Right lobe of liver (tissue), 6 donors: ENCODE measurements around the gene CYTH4. TPM values are rescaled to one million over a fixed set of nuclear protein-coding genes. Genes with fewer than 3 reads are reported as not detected.
A peak's percentile ranks its signal among the peaks of the same experiment; 100 is the strongest.

Source experiments
- ATAC-seq, 4 donors: fragments of 200-7000 bp; cut with Tn5 transposase; one replicate each; pipeline ENCODE4 v1.9.1; 2020; ENCODE audit warnings: mild to moderate bottlenecking in 4 of 4, moderate library complexity in 4 of 4
- DNase-seq, 3 donors: peaks; one replicate each; pipeline ENCODE4 v3.0.0-alpha.2; 2020
- H3K27ac ChIP-seq, 3 donors: fragments of 200-600 bp; one replicate each; pipeline ENCODE4 v1.8.0; 2022
- H3K27me3 ChIP-seq, 2 donors: fragments of 200-600 bp; one replicate each; pipeline ENCODE4 v1.8.0; 2022
- H3K36me3 ChIP-seq, 4 donors: fragments of 200-600 bp; sonication (generic) in 1 of 4; one replicate each; pipeline versions ENCODE4 v1.5.1 to v1.8.0; 2017 to 2022; ENCODE audit warnings: control low read depth in 1 of 4
- H3K4me1 ChIP-seq, 4 donors: fragments of 200-600 bp; sonication (generic) in 1 of 4; one replicate each; pipeline versions ENCODE4 v1.5.1 to v1.8.0; 2017 to 2022; ENCODE audit warnings: control low read depth in 1 of 4
- H3K4me3 ChIP-seq, 3 donors: fragments of 200-600 bp; one replicate each; pipeline ENCODE4 v1.8.0; 2022
- H3K9me3 ChIP-seq, 4 donors: fragments of 200-600 bp; sonication (generic) in 1 of 4; one replicate each; pipeline versions ENCODE4 v1.5.1 to v1.8.0; 2017 to 2022; ENCODE audit warnings: control low read depth in 1 of 4
- POLR2A ChIP-seq: fragments of 450-650 bp; IDR thresholded peaks from one replicate; pipeline ENCODE4 v1.6.1; 2017; ENCODE audit warnings: antibody characterized with exemption, mild to moderate bottlenecking
- WGBS: methylation state at CpG from one replicate; pipeline ENCODE4 v1.1.6; 2018; ENCODE audit warnings: low coverage, low lambda C conversion rate; ENCODE audit not compliant: insufficient coverage; ENCODE audit errors: missing lambda C conversion rate; 5-methylcytosine and 5-hydroxymethylcytosine counted together
- intact Hi-C, 2 donors: fragments of 100-400 bp; cut with DNase I; formaldehyde crosslinking; loops; one replicate each; pipeline versions ENCODE4 v1.11.2 to v1.14.1; 2022
- total RNA-seq, 6 experiments: library from RNA; depleted of rRNA in 2 of 6; stranded (reverse); fragments of >200 nt in 2 of 6; fragmentation: NEBNext Ultra II Directional in 3 of 6; extraction: Animal tissue kit (Norgen Biotek cat#: 25700) in 3 of 6; gene quantifications; one replicate each; pipeline versions ENCODE4 v1.1.0 to v1.2.4, GENCODE V29; 2016 to 2023
- TF ChIP-seq, protein P1 (sequence below), 4 donors: fragments of 200-600 bp in 3 of 4; fragments of 450-650 bp in 1 of 4; IDR thresholded peaks; one replicate each; pipeline versions ENCODE4 v1.5.1 to v1.8.0; 2016 to 2022; ENCODE audit warnings: antibody characterized with exemption in 4 of 4, mild to moderate bottlenecking in 2 of 4
- donor health status: DM: no; HTN: yes; CAD: no.
- donor health status: DM: no; HTN: no; CAD: no.
- donor health status: DM: no; HTN: no; CAD: no.
- donor health status: DM: no; HTN: yes; CAD: no.
- donor health status: DM: no; HTN: yes; CAD: no.

Gene CYTH4
- total RNA-seq, 6 experiments from 2014 or later, result 2.9 to 12.8 (median 4.0) TPM

DNA sequence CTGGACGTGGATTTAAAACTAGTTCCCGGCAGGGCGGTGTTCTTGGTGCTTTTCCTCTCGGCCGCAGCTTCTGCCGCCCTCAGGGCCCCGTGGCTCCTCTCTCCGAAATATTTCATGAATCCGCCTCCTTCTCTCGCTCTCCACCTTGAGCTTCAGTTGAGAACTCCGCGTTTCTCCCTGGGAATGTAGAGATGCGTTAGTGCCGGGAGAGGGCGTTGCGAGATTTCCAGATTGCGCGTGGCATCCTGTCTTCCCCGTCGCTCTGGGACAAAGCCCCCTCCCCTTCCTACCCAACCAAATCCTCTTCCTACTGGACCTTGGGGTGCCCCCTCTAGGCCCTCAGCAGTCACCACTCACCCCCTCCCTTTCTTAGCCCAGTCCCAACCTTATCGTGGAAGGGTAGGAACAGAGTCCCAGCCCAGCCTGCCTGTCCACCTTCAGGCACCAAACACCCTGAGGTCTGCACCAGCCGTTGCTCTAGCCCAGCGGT, 22.7 kb upstream of the CYTH4 start:
- no peaks in the 10 kb centered on the region for H3K9me3 ChIP-seq
- 11% methylated on average over 13 of the region's 23 CpGs for WGBS
- no peak overlapping the region for H3K4me3 ChIP-seq
- DNase-seq, result peak in 2 of 3 donors; percentile 21 to 56
- ATAC-seq, result peak; percentile 6 to 56 (median 45)
- intact Hi-C loops, result no loop called here
- no peaks in the 10 kb centered on the region for H3K36me3 ChIP-seq
- no peaks in the 10 kb centered on the region for H3K27me3 ChIP-seq
- H3K4me1 ChIP-seq, result no peaks in the 10 kb centered on the region
- TF ChIP-seq, protein P1, sequence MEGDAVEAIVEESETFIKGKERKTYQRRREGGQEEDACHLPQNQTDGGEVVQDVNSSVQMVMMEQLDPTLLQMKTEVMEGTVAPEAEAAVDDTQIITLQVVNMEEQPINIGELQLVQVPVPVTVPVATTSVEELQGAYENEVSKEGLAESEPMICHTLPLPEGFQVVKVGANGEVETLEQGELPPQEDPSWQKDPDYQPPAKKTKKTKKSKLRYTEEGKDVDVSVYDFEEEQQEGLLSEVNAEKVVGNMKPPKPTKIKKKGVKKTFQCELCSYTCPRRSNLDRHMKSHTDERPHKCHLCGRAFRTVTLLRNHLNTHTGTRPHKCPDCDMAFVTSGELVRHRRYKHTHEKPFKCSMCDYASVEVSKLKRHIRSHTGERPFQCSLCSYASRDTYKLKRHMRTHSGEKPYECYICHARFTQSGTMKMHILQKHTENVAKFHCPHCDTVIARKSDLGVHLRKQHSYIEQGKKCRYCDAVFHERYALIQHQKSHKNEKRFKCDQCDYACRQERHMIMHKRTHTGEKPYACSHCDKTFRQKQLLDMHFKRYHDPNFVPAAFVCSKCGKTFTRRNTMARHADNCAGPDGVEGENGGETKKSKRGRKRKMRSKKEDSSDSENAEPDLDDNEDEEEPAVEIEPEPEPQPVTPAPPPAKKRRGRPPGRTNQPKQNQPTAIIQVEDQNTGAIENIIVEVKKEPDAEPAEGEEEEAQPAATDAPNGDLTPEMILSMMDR (IDR thresholded peaks at IDR 0.05), result peak in 3 of 4 donors; percentile 25 to 38 (median 36)
- TF ChIP-seq POLR2A, result no peak
- no peak overlapping the region for H3K27ac ChIP-seq

DNA sequence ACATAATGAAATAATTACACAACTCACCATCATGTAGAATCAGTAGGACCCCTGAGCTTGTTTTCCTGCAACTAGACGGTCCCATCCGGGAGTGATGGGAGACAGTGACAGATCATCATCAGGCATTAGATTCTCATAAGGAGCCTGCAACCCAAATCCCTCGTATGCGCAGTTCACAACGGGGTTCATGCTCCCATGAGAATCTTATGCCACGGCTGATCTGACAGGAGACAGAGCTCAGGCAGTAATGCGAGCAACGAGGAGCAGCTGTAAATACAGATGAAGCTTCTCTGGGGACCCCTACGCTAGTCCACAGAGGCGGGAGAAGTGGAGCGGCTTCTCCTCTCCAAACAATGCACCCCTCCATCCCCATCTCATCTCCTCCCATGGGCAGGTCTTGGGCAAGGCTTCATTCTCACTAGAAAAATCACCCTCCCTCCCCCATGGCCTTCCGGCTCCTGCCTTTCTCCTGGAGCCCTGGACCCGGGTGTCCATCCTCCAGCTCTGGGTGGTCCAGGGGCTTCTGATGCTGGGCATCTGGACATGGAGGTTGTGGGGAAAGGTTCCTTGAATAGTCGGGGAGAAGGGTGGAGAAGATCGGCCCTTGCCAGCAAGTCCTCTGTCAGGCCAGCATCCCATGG, 22.0 kb upstream of the CYTH4 start:
- intact Hi-C loops, result no loop called here
- WGBS, result 41% methylated on average over 9 of the region's 15 CpGs
- DNase-seq (peak in 2 of 3 donors; percentile 12 to 19), ATAC-seq (no peak)
- Histone ChIP-seq H3K27ac (no peak overlapping the region), H3K9me3 (no peaks in the 10 kb centered on the region), H3K4me3 (no peak overlapping the region), H3K27me3 (no peaks in the 10 kb centered on the region), H3K36me3 (no peaks in the 10 kb centered on the region), H3K4me1 (no peaks in the 10 kb centered on the region)
- TF ChIP-seq POLR2A, result no peak
- TF ChIP-seq, protein P1 (IDR thresholded peaks at IDR 0.05), result no peak

DNA sequence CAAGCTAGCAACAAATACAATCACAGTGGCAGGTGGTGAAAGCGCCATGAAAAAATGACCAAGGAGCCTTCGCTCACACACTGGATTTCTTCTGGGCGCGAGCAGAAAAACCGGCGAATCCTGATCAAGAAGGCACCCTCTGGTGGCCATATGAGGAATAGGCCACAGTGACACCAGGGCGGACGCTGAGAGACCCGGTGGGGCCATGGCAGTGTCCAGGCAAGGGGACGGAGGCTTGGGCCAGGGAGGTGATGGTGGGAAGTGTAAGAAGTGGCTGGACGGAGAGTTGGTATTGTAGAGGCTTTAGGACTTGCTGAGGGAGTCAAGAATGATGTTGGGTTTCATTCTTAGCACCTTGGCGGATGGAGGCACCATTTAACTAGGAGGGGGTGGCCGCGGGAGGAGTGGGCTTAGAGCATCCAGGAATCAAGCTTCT, 21.4 kb upstream of the CYTH4 start:
- intact Hi-C loops, result no loop called here
- no peaks in the 10 kb centered on the region for H3K4me1 ChIP-seq
- WGBS, result 19% methylated on average over 14 of the region's 14 CpGs
- H3K4me3 ChIP-seq, result no peak overlapping the region
- no peaks in the 10 kb centered on the region for H3K9me3 ChIP-seq
- DNase-seq, result peak in 2 of 3 donors; percentile 60 to 66
- peak; percentile 78 to 91 (median 88) for ATAC-seq
- H3K36me3 ChIP-seq, result no peaks in the 10 kb centered on the region
- no peak for TF ChIP-seq POLR2A
- TF ChIP-seq, protein P1 (IDR thresholded peaks at IDR 0.05), result peak; percentile 79 to 90 (median 88)
- no peaks in the 10 kb centered on the region for H3K27me3 ChIP-seq
- H3K27ac ChIP-seq, result no peak overlapping the region

DNA sequence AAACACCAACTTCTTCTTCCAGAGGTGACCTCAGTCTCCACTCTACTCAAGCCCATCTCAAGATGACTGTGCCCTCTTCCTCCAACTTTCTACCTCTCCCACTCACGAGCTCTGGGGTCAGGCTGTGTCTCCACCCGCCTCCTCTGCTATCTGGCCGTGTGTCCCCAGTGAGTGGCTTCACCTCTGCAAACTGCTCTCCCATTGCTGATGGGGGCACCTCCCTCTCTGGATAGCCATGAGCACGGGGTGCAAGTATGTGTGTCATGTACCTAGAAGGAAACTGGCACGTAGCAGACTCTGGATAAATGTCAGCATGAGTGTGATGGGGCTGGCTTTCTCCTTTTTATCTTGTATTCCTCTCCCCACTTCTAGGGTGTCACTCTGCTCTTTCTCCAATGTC, 20.0 kb upstream of the CYTH4 start:
- WGBS, result 41% methylated on average over 4 of the region's 5 CpGs
- H3K36me3 ChIP-seq, result no peaks in the 10 kb centered on the region
- no peak overlapping the region for H3K27ac ChIP-seq
- H3K9me3 ChIP-seq, result no peaks in the 10 kb centered on the region
- ATAC-seq (no peak), DNase-seq (peak in 2 of 3 donors; percentile 7 to 31)
- H3K4me3 ChIP-seq, result no peak overlapping the region
- no peak for TF ChIP-seq POLR2A
- TF ChIP-seq, protein P1 (IDR thresholded peaks at IDR 0.05), result no peak
- no peaks in the 10 kb centered on the region for H3K4me1 ChIP-seq
- no peaks in the 10 kb centered on the region for H3K27me3 ChIP-seq
- intact Hi-C loops, result no loop called here
